ENCODE data around the gene IL9R. TPM values are rescaled to one million over a fixed set of nuclear protein-coding genes. Genes with fewer than 3 reads are reported as not detected.
"Not testable (repeated sequence)": the region's sequence is repeated elsewhere in the genome, so short reads cannot be mapped to it uniquely, and the experiment has no call there.

IL9R gene
- total and polyA plus RNA-seq, 2 donors from 2014 or later = 0.88 TPM; not detected in 1

GRCh38 chrX:155998761-155999510, 1.4 kb downstream of the IL9R start:
- DNase-seq = no peak
- Histone ChIP-seq H3K27me3 (ENCODE audit: control insufficient read depth, insufficient read depth, low read length) (no peaks in the 10 kb centered on the region), H3K9ac (ENCODE audit: low read length in 3 of 3) (no peak overlapping the region), H3K36me3 (ENCODE audit: control insufficient read depth in 2 of 3, insufficient read depth in 3 of 3, low read length in 3 of 3) (no peaks in the 10 kb centered on the region), H3K9me3 (ENCODE audit: control insufficient read depth in 2 of 3, insufficient read depth in 1 of 3, low read length in 3 of 3) (no peaks in the 10 kb centered on the region), H3K4me3 (ENCODE audit: low read length in 3 of 3) (no peak overlapping the region), H3K4me1 (ENCODE audit: control insufficient read depth in 2 of 3, insufficient read depth in 2 of 3, low read depth in 1 of 3, low read length in 3 of 3) (no peaks in the 10 kb centered on the region), H3K27ac (ENCODE audit: low read depth in 2 of 2, low read length in 2 of 2) (no peak overlapping the region)
- no peak for TF ChIP-seq CTCF (IDR thresholded peaks at IDR 0.05; ENCODE audit: borderline replicate concordance, extremely low read depth, insufficient read depth)
- intact Hi-C loops (cut with DNase I) = no loop called here
- no peak for FAIRE-seq

GRCh38 chrX:155999751-156000150, 2.3 kb downstream of the IL9R start:
- H3K27ac ChIP-seq (ENCODE audit: low read depth in 2 of 2, low read length in 2 of 2); H3K9me3 ChIP-seq (ENCODE audit: control insufficient read depth in 2 of 3, insufficient read depth in 1 of 3, low read length in 3 of 3); FAIRE-seq; H3K36me3 ChIP-seq (ENCODE audit: control insufficient read depth in 2 of 3, insufficient read depth in 3 of 3, low read length in 3 of 3); H3K4me1 ChIP-seq (ENCODE audit: control insufficient read depth in 2 of 3, insufficient read depth in 2 of 3, low read depth in 1 of 3, low read length in 3 of 3); H3K9ac ChIP-seq (ENCODE audit: low read length in 3 of 3); H3K27me3 ChIP-seq (ENCODE audit: control insufficient read depth, insufficient read depth, low read length); intact Hi-C loops (cut with DNase I); DNase-seq; H3K4me3 ChIP-seq (ENCODE audit: low read length in 3 of 3): not testable (repeated sequence)

- intact Hi-C loops (cut with DNase I) = no loop called here
- FAIRE-seq = no peak
- Histone ChIP-seq H3K27ac (ENCODE audit: low read depth in 2 of 2, low read length in 2 of 2) (no peak overlapping the region), H3K36me3 (ENCODE audit: control insufficient read depth in 2 of 3, insufficient read depth in 3 of 3, low read length in 3 of 3) (no peaks in the 10 kb centered on the region), H3K9ac (ENCODE audit: low read length in 3 of 3) (no peak overlapping the region), H3K4me3 (ENCODE audit: low read length in 3 of 3) (no peak overlapping the region), H3K27me3 (ENCODE audit: control insufficient read depth, insufficient read depth, low read length) (no peaks in the 10 kb centered on the region), H3K9me3 (ENCODE audit: control insufficient read depth in 2 of 3, insufficient read depth in 1 of 3, low read length in 3 of 3) (no peaks in the 10 kb centered on the region), H3K4me1 (ENCODE audit: control insufficient read depth in 2 of 3, insufficient read depth in 2 of 3, low read depth in 1 of 3, low read length in 3 of 3) (no peaks in the 10 kb centered on the region)
- TF ChIP-seq CTCF (IDR thresholded peaks at IDR 0.05; ENCODE audit: borderline replicate concordance, extremely low read depth, insufficient read depth) = no peak
- DNase-seq = no peak
Measured at GRCh38 chrX:156000361-156000926, 2.9 kb downstream of the IL9R start.

- DNase-seq = no peak
- Histone ChIP-seq H3K4me3 (ENCODE audit: low read length in 3 of 3) (no peak overlapping the region), H3K36me3 (ENCODE audit: control insufficient read depth in 2 of 3, insufficient read depth in 3 of 3, low read length in 3 of 3) (no peaks in the 10 kb centered on the region), H3K27me3 (ENCODE audit: control insufficient read depth, insufficient read depth, low read length) (no peaks in the 10 kb centered on the region), H3K9ac (ENCODE audit: low read length in 3 of 3) (no peak overlapping the region), H3K27ac (ENCODE audit: low read depth in 2 of 2, low read length in 2 of 2) (no peak overlapping the region), H3K4me1 (ENCODE audit: control insufficient read depth in 2 of 3, insufficient read depth in 2 of 3, low read depth in 1 of 3, low read length in 3 of 3) (no peaks in the 10 kb centered on the region), H3K9me3 (ENCODE audit: control insufficient read depth in 2 of 3, insufficient read depth in 1 of 3, low read length in 3 of 3) (no peaks in the 10 kb centered on the region)
- FAIRE-seq = no peak
- TF ChIP-seq CTCF (IDR thresholded peaks at IDR 0.05; ENCODE audit: borderline replicate concordance, extremely low read depth, insufficient read depth) = no peak
- intact Hi-C loops (cut with DNase I) = no loop called here
Measured at GRCh38 chrX:156001001-156001666, 3.6 kb downstream of the IL9R start.

Data from kidney (tissue), 14 donors.